NCI-H2171 (cell line): ENCODE results near the gene ARID1B.
A peak's percentile ranks its signal among the peaks of the same experiment; 100 is the strongest.

Experiments used
- DNase-seq: peaks from one replicate; lab custom pipeline; 2025; lab: John Stamatoyannopoulos, UW

The ARID1B gene

DNA sequence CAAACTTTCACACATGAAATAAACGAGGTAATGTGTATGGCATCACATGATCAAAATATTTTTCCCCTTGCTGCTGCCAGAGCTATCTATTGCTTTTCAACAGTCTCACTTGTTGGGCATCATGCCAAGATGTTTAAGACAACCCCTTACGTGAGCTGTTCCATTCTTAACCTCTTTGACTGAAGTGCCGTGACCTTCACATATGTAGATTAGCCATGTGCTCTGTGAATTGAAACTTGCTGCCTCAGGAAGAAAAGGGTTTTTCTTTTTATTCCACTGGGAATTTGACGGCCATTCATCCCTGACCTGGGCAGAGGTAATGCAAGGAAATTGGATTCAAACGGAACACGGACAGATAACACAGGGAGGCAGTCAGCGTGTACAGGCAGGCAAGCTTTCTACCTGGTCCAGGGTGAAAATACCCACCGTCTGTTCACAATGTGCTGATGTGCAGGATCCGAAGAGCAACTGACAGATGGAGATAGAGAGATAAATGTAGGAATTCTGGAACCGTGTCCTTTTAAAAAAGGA is 14.2 kb downstream of the ARID1B start:
- DNase-seq: peak; percentile 93

DNA sequence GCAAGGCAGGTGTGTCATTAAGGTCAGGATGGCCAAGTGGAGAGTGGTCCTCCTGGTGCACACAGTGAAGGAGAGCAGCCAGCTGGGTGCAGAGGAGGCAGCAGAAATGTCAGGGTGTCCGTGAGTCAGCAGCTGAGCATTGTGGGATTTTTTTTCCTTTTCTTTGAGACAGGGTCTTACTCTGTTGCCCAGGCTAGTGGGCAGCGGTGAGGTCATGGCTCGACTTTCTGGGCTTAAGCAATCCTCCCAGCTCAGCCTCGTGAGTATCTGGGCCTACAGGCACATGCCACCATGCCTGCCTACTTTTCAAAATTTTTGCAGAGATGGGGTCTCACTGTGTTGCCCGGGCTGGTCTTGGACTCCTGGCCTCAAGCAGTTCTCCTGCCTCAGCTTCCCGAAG is 16.0 kb downstream of the ARID1B start:
- no peak for DNase-seq

DNA sequence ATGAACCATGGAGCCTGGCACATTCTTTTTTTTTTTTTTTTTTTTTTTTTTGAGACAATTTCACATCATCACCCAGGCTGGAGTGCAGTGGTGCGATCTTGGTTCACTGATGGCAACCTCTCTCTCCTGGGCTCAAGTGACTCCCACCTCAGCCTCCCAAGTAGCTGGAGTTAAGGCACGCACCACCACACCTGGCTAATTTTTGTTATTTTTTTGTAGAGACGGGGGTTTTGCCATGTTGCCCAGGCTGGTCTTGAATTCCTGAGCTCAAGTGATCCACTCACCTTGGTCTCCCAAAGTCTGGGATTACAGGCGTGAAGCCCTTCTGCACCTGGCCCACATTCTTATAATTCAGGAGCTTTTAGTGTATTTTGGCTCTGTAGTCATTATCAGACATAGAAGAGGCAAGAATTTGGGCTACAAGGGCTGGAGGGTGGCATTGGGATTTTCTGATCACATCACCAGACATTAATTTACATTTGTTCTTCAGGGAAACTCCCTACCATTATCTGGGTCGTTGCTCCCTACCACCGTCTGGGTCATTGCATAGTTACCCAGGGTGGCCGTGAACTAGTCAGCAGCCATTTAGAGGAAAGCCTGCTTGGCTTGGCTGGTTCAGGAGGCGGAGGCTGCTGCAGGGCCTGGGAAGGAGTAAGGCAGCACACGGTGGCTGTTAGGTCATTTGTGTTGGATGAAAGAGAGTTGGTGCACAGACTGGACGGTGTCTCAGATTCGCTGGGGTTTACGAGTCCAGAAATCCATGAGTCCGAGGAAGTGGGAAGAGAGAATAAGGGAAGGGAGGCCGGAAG is 17.6 kb downstream of the ARID1B start:
- DNase-seq: no peak

DNA sequence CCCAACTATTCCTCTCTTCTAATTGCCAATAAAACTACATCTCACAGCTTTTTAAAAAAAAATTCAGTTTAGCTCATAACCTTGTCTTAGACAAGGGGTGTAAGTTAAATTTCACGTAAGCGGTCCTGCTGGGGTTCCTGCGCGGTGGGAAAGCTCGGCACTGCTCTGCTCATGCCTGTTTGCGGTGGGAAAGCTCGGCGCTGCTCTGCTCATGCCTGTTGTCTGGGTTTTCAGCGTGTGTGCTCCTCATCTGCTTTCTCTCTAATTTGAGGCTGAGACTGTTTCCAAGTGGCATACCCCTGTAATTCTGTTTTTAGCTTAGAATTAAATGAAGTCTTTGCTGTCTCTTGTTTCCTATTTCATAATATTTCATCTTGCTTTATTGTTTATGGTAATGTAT is 18.6 kb downstream of the ARID1B start:
- no peak for DNase-seq

DNA sequence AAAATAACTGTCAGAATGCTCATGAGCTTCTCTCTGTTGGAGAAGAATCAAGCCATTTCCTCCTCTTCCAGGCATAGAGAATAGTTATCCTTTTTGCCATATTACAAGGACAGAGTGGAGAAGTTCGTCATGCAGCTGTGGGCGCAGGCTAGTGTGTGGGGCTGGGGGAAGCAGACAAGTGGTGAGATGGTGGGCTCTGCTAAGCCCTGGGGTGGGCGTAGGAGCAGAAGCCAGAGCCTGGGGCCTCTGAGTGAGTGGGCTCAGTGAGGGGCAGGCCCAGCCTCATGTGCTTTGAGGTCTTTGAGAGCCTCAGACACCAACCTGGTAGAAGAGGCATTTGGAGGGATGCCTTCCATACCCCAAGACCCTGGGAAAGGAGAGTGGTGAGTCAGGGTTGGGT is 19.4 kb downstream of the ARID1B start:
- DNase-seq: no peak

DNA sequence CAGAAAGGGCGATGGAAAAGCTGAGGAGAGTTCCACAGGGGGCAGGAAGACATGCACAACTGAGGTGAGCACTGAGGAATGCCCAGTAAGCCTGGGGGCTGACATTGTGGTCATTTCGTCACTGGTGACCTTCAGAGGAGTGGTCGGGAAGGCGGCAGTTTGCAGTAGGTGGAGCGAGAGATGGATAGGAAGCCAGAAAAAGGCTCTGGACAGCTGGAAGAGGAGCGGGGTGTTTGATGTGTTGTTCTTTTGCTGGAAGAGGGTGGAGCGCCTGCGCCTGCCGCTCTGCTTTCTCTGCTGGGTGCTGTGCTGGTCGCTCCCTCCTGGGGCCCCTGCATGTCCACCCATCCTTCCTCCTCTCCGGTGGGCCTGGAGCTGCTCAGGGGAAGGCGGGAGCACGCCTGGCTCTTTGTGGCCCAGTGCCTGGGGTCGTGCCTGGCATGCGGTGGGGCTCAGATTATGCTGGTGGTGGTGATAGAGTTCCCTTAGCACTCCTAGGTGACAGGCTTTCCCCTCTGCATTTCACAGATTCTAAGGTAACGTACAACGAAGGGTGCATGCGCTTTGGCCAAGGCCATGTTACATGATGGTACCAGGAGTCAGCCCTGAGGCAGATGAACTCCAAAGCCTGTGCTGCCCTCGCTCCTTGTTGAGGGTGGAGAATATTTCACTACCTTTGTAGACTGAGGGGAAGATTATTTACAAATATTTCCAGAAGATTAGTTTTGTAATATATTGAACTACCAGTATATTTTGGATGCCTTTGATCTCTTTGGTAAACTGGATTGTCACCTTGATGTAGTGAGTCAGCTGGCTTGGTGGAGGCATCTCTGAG is 20.9 kb downstream of the ARID1B start:
- DNase-seq: no peak

DNA sequence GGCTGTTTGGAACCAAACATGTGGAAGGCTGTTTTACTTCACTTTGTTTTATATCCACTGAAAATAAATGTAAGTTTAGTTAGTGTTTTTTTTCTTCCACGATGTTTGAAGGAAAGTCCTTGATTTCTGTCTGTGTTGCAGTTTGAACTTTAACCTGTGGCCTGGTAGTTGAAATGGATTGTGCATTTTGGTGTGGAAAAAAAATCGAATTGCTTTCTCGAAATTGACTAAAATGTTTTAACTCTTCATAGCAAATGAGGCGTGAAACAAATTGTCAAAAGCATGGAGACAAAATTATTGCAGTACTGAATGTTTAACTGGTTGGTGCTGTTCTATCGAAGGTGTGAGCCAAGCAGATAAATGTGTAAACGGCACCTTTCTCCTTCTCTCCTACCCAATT is 24.5 kb downstream of the ARID1B start:
- DNase-seq: no peak

DNA sequence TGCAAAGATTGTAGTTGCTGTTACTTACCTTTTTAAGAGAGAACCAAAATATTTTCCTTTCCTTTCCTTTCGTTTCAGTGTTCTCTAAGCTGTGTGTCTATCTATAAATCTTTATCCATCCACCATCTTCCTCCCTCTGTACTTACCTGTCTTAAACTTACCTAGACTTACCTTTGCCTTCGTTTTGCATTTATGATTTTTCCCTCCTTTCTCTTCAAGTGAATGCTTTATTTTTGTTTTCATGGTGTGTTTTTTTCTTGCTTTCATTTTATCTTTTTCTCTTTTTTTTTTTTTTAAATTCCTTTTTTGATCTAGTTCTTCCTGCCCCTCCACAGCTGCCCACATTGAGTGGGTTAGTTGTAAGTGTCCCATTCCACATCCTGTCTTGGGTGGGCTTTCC is 26.2 kb downstream of the ARID1B start:
- no peak for DNase-seq

DNA sequence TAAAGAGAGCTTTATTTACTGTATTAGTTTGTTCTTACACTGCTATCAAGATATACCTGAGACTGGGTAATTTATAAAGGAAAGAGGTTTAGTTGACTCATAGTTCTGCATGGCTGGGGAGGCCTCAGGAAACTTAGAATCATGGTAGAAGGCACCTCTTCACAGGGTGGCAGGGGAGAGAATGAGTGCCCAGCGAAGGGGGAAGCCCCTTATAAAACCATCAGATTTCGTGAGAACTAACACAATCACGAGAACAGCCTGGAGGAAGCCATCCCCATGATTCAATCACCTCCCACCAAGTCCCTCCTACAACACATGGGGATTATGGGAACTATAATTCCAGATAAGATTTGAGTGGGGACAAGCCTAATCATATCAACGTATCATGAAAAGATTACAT is 27.2 kb downstream of the ARID1B start:
- no peak for DNase-seq

DNA sequence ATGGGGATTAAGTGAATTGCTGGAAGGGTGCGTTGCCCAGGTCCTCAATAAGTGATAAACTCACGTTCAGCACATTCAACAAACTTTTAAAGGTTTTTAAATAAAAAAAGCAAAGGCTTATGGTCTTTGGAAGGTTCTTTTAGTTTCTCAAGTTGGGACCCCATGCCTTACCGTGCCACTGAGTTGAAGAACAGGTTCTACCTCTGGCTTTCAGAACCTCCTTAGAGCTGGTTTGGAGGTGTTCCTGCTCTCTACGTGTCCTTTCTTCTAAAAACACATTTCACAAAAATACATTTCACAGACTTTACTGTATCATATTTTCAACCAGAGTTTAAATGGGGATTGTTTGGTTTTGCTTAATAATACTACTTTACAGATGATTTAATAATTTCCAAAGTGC is 29.0 kb downstream of the ARID1B start:
- DNase-seq: no peak

DNA sequence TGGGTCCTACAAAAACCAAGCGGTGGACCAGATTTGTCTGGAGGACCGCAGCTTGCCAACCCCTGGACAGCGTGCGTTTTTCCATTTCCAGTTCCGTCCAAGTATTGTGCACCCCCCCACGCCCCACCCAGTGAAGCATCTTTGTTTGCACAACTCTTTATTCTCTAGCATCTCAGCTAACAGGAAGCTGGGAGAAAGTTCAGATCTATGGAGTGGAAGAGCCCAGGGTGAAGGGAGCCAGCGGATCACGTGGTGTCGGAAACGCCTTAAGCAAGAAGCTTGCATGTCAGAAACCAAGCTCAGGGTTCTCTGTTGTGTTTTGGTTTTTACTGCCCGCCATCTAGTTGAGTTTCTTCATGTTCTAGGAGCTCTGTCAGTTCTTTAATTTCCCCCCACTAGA is 29.9 kb downstream of the ARID1B start:
- no peak for DNase-seq

DNA sequence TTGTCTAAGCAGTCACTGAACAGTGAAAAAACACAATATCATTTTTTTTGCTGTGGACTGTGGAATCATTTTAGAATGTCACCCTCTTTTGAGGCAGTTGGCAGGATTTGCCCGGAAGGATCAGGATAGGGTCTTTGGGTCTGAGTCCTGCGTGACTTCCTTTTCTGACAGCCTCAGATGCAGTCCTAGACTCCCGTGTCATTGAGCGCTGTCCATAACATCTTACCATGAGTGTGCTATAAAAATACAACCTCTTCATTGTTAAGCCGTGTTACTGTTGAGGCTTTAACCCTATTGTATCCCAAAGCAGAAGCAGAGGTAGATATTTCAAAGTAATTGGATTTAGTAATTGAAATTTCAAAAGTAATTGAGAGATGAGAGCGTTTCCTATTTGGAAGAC is 30.6 kb downstream of the ARID1B start:
- DNase-seq: no peak

DNA sequence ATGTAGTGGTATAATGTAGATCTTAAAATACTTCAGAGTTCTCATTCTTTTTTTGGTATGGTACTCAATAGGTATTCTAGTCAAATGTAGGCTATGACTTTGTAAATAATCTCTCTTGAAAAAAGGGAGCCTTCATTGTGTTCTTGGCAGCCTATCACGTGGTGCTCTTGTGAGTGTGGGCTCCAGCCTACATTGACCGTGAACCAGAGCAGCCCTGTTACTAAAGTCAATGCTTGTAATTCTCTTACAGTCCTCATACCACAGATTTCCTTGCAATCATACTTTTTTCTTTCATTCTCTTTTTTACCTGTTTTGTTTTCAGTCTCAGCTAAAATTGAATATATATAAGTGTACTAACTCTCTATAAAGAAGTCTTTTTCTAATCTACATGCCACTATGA is 31.1 kb downstream of the ARID1B start:
- DNase-seq: no peak

DNA sequence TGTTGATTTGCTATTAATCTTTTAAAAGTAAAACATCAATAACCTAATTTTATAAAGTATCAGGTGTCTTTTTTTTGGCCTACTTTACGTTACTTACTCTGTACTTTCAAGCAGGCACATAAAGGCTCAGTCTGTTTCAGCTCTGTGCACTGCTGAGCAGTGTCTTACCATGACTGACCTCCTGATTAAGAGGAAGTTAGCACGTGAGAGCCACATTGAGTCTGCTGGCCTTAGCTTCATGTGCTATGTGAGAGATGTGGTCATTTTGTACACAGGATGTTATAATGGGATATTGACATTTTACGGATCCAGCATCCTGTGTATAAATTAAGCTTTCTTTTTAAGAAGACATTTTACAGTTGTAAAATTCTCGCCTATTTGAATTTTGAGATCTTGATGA is 31.9 kb downstream of the ARID1B start:
- no peak for DNase-seq

DNA sequence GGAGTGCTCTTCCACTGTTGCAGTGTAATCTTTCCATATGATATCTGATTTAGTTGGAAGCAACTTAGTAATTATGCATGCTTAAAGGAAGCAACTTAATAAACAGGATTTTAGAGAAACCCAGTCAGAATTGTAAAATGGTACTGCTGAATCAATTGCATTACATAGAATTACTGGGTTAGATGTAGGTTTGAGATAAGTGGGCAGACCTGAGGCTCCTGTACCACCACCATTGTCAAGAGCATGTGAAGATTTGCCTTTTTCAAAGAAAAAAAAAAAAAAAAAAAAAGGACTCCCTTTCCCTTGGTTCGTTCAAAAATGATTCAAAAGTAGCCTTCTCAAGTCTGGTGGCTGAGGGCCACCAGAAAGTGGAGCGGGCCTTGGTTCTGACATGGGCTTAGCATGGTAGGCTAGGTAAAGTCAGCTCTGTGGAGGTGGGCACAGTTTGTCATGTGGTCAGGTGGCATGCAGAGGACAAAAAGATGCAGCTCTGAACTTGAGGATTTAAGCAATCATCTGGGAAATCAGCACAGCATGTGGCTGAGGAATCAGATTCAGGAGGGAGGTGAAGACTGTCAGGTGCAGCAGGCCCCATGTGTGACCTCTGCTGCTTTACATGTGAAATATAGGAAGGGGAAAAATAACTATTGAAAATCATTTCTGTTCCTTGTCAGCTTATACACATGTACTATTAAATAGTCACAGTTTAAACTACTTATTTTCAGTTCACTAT is 32.4 kb downstream of the ARID1B start:
- DNase-seq: peak; percentile 2

DNA sequence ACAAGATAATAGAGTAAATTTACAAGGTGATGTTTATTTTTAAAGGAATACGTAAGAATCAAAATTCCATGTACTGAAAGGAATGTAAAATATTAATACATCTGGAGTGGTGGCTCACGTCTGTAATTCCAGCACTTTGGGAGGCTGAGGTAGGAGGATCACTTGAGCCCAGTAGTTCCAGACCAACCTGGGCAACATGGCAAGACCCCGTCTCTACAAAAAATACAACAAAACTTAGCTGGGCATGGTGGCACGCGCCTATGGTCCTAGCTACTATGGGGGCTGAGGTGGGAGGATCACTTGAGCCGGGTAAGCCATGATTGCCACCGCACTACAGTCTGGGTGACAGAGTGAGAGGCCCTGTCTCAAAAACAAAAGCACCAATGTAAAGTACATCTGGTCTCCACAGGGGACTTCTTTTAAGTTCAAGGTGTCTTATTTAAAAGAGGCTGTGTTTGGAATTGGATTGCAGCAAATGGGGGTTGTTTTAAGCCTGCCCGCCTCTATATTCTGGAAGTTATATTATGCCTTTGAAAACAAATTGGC is 36.9 kb downstream of the ARID1B start:
- no peak for DNase-seq

DNA sequence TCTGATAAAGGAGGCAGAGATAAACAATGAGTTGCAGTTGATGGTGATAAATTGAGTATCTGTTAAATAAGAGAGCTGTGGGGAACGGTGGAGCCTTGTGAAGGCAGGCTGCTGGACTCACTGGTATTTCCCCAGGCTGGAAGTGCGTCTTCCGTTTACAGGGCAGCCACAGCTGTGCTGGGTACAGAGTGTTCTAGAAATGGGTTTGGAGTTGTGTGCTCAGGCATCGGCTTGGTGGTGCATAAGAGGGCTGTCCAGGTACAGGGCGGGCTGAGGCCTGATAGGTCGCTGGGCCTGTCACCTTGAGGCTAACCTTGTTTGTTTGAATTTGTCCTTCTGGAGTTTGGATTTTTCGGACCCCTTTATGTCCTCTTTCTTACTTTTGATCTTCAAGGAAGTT is 39.3 kb downstream of the ARID1B start:
- DNase-seq: no peak

DNA sequence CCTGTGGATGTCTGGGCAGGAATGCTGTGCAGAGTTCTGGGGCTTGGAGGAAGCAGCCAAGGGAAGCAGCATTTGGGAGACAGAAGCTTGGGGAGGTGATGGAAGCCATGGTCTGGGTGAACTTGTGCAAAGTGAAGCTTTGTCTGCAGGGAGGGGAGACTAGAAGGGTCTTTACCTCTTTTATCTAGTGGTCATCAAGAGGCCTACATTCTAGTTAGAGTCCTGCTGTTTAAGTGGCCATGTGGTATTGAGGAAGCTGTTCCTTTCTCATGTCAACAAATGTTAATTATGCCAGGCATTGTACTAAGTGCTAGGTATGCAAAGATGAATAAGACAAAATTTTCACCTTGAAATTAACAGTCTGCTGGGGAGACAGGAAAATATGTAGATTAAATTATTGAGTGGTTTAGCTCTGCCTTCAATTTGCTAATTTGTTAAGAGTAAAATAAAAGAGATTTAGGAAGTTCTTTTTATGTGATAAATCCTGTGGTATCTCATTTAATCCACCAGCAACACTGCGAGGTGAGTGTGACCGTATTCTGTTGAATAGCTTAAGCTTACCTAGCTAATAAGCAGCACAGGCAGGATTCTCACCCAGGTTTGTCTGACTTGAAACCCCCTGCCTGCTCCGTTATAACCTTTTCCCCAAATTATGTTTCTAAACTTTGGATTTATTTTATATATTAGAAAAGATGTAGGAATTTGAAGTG is 43.1 kb downstream of the ARID1B start:
- no peak for DNase-seq

DNA sequence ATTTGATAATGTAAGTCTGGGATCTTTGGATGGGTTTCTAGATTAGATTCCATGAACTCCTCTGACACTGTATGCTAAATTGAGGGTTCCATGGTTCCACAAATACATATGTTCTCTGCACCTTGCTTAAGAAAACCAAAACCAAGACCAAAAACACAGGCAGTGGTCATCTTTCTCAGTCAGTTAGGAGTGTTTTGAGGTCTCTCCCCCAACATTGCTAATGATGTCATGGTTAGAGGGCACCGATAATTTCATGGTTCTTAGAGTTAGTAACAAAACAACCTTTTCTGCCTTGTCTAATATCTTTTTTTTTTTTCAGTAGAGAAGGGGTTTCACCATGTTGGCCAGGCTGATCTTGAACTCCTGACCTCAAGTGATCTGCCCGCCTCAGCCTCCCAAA is 44.5 kb downstream of the ARID1B start:
- no peak for DNase-seq

DNA sequence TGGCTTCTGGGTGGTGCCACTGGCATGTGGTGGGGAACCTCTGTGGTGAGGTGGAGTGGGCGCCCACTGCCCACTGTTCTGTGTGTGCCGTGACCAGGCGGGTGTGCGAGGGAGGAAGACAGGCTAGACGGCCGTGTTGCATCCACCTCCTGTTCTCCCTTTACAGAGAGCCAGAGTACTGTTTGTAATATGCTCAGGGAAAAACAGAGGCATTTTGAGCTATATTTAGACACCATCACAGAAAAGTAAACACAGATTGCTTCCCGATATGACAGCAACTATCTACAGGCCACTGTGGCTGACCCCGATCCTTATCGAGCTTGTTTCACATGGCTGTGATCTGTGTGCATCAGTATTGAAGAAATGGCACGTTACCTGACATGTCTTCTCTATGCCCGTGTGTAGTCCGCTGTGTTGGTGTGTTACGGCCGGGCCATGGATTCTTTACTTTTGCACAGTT is 45.6 kb downstream of the ARID1B start:
- no peak for DNase-seq

DNA sequence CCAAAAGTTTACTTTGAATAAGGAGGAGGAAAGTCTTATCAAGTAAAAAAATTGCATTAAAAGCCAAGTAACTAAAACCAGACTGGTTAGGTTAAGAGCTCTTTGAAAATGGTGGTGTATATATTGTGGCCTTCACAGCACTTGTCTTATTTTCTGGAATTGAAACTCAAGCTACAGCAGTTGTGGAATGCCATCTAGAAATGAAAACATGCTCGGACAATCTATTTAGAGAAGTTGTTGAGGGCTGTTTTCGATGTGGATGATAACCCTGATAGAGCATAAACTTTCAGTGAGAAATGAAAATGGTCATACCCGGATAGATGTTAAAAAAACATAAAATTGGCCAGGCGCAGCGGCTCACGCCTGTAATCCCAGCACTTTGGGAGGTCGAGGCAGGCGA is 47.0 kb downstream of the ARID1B start:
- no peak for DNase-seq

DNA sequence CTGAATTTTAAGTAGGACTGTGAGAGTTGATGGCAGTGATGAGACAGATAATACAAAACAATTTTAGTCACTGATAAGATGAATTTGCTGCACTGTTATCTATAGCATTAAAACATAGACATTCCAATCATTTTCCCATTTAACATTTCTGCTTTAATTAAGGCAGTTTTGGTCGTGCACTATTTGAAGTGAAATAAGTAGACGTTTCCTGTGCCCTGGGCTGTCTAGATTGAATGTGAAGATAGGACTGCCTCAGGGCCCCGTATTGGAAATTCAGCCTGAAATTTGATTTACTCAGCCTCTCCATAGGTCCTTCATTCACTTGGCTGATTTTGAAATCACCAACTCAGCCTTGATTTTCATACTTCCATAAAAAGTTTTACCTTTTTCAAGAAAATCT is 48.3 kb downstream of the ARID1B start:
- DNase-seq: no peak
